OCI-LY7 (cell line): ENCODE measurements around the gene TMEM107.

Source experiments
- CTCF ChIP-seq: fragments of 200-600 bp; sonication (generic); conservative IDR thresholded peaks from 2 replicates; pipeline ENCODE4 v1.5.1; 2014; ENCODE audit warnings: mild to moderate bottlenecking, antibody characterized with exemption, low read length, moderate library complexity, mixed read lengths
- EZH2phosphoT487 ChIP-seq: fragments of 200-600 bp; sonication (generic); IDR thresholded peaks from 2 replicates; pipeline ENCODE4 v1.6.1; 2018; ENCODE audit warnings: low read depth, borderline replicate concordance, mild to moderate bottlenecking, mixed run types, antibody characterized with exemption, low read length, moderate library complexity, mixed read lengths

GRCh38 chr17:8137645-8138373 lies 38.4 kb downstream of the TMEM107 start:
- no peak for TF ChIP-seq EZH2phosphoT487
- no peak for TF ChIP-seq CTCF
